A549 (cell line): ENCODE results near the gene ZNF69. TPM values are rescaled to one million over a fixed set of nuclear protein-coding genes. Genes with fewer than 3 reads are reported as not detected.
"Not testable (repeated sequence)": the region's sequence is repeated elsewhere in the genome, so short reads cannot be mapped to it uniquely, and the experiment has no call there.

Experiments
- ATAC-seq, 2 experiments: fragments of 200-7000 bp in 1 of 2; fragments of >200 bp in 1 of 2; cut with Nextera tagmentation in 1 of 2; cut with Tn5 transposase in 1 of 2; 3 replicates each; pipeline versions ENCODE4 v1.8.0 to v1.9.1; 2018 to 2020; ENCODE audit warnings: mild to moderate bottlenecking in 1 of 2, moderate library complexity in 1 of 2
- CTCF ChIA-PET: fragments of 300-600 bp; sonication (Branson Sonifier 250); formaldehyde crosslinking; extraction: SDS; loops from one replicate; lab custom pipeline; 2021; ENCODE audit warnings: antibody characterized with exemption, inconsistent platforms; lab: Yijun Ruan, JAX
- POLR2A ChIA-PET: fragments of 350-600 bp; formaldehyde crosslinking; extraction: SDS; loops from one replicate; lab custom pipeline; 2021; ENCODE audit warnings: antibody characterized with exemption, inconsistent platforms; lab: Yijun Ruan, JAX
- DNase-seq, 2 experiments: peaks; one replicate each; pipeline versions ENCODE4 v3.0.0 to v3.0.0-alpha.2; 2011 to 2016; ENCODE audit warnings: low read depth in 1 of 2, low spot score in 1 of 2
- FAIRE-seq: peaks from 2 replicates; lab custom pipeline; 2011; peaks lifted over from hg19 to GRCh38; lab: Jason Lieb, UNC
- H3K27ac ChIP-seq, 2 experiments: fragments of >200 bp; sonication (Bioruptor Twin); formaldehyde crosslinking; 3 replicates each; pipeline ENCODE4 v1.5.1; 2016 to 2017
- H3K4me1 ChIP-seq: fragments of >200 bp; sonication (Bioruptor Twin); formaldehyde crosslinking; 3 replicates; pipeline ENCODE4 v1.6.1; 2016
- H3K4me2 ChIP-seq: fragments of >200 bp; sonication (Bioruptor Twin); formaldehyde crosslinking; 3 replicates; pipeline ENCODE4 v1.6.1; 2016
- H3K4me3 ChIP-seq: fragments of >200 bp; sonication (Bioruptor Twin); formaldehyde crosslinking; 3 replicates; pipeline ENCODE4 v1.5.1; 2016
- H3K9me3 ChIP-seq: fragments of >200 bp; sonication (Bioruptor Twin); formaldehyde crosslinking; 3 replicates; pipeline ENCODE4 v1.6.1; 2016
- ATOH8 ChIP-seq: fragments of 250-450 bp; sonication (Bioruptor Pico); IDR thresholded peaks from 2 replicates; pipeline ENCODE4 v1.5.0; 2020; ENCODE audit warnings: low read depth, mild to moderate bottlenecking, moderate library complexity
- BHLHE40 ChIP-seq: IDR thresholded peaks from 2 replicates; pipeline ENCODE4 v1.6.1; 2012; ENCODE audit warnings: low read depth, low read length, inconsistent platforms
- CBX2 ChIP-seq: fragments of 200-600 bp; sonication (generic); IDR thresholded peaks from 2 replicates; pipeline ENCODE4 v1.6.1; 2016; ENCODE audit warnings: low read depth, mild to moderate bottlenecking, borderline replicate concordance
- CHD2 ChIP-seq: fragments of 150-350 bp; IDR thresholded peaks from 2 replicates; pipeline ENCODE4 v1.6.1; 2014; ENCODE audit warnings: low read length; ENCODE audit not compliant: partially characterized antibody
- EHF ChIP-seq: fragments of 250-450 bp; sonication (Bioruptor Pico); IDR thresholded peaks from 2 replicates; pipeline ENCODE4 v1.5.0; 2020; ENCODE audit warnings: mild to moderate bottlenecking
- FOSL2 ChIP-seq, 2 experiments: fragments of 450-650 bp in 1 of 2; fragments of >200 bp in 1 of 2; sonication (Bioruptor Twin) in 1 of 2; formaldehyde crosslinking; IDR thresholded peaks; 2 replicates each; pipeline versions ENCODE4 v1.5.0 to v1.6.1; 2016 to 2020; ENCODE audit warnings: mild to moderate bottlenecking in 1 of 2, moderate library complexity in 1 of 2
- FOXS1 ChIP-seq: fragments of 250-450 bp; sonication (Bioruptor Pico); IDR thresholded peaks from 2 replicates; pipeline ENCODE4 v1.5.0; 2020; ENCODE audit warnings: mild to moderate bottlenecking, moderate library complexity
- GATA3 ChIP-seq: IDR thresholded peaks from 2 replicates; pipeline ENCODE4 v1.6.1; 2012; ENCODE audit warnings: borderline replicate concordance
- HOXB5 ChIP-seq: fragments of 250-450 bp; sonication (Bioruptor Pico); IDR thresholded peaks from 2 replicates; pipeline ENCODE4 v1.5.0; 2020; ENCODE audit warnings: mild to moderate bottlenecking, moderate library complexity
- KDM1A ChIP-seq: fragments of 200-600 bp; sonication (generic); IDR thresholded peaks from 2 replicates; pipeline ENCODE4 v1.6.1; 2016; ENCODE audit warnings: low read depth, mild to moderate bottlenecking
- MAFK ChIP-seq: fragments of 450-650 bp; IDR thresholded peaks from 2 replicates; pipeline ENCODE4 v1.6.1; 2014; ENCODE audit not compliant: partially characterized antibody
- MAZ ChIP-seq: fragments of 150-350 bp; IDR thresholded peaks from 2 replicates; pipeline ENCODE4 v1.6.1; 2014; ENCODE audit warnings: antibody characterized with exemption, low read depth, low read length, borderline replicate concordance
- MYC ChIP-seq: IDR thresholded peaks from 2 replicates; pipeline ENCODE4 v1.6.1; 2012; ENCODE audit warnings: mild to moderate bottlenecking, inconsistent platforms, low read length, improper control_type of control experiment, borderline replicate concordance
- NFE2L2 ChIP-seq: fragments of 150-350 bp; conservative IDR thresholded peaks from 2 replicates; pipeline ENCODE4 v1.6.1; 2014; ENCODE audit warnings: low read length
- NR3C1 ChIP-seq: fragments of >200 bp; sonication (Bioruptor Twin); formaldehyde crosslinking; IDR thresholded peaks from 3 replicates; pipeline ENCODE4 v1.6.1; 2017
- PBX3 ChIP-seq: IDR thresholded peaks from 2 replicates; pipeline ENCODE4 v1.6.1; 2012
- PHF8 ChIP-seq: fragments of 200-600 bp; sonication (generic); IDR thresholded peaks from 2 replicates; pipeline ENCODE4 v1.6.1; 2016; ENCODE audit warnings: low read depth, mild to moderate bottlenecking, antibody characterized with exemption, moderate library complexity, borderline replicate concordance
- POLR2AphosphoS2 ChIP-seq: conservative IDR thresholded peaks from 2 replicates; pipeline ENCODE4 v1.6.1; 2012; ENCODE audit warnings: low read length, improper control_type of control experiment, inconsistent platforms
- RNF2 ChIP-seq: fragments of 200-600 bp; sonication (generic); IDR thresholded peaks from 2 replicates; pipeline ENCODE4 v1.6.1; 2016; ENCODE audit warnings: low read depth, mild to moderate bottlenecking, antibody characterized with exemption, moderate library complexity, borderline replicate concordance
- SREBF2 ChIP-seq: fragments of 450-650 bp; IDR thresholded peaks from 2 replicates; pipeline ENCODE4 v1.6.1; 2014; ENCODE audit warnings: mild to moderate bottlenecking, moderate library complexity
- TP53 ChIP-seq: fragments of 250-450 bp; sonication (Bioruptor Pico); IDR thresholded peaks from 2 replicates; pipeline ENCODE4 v1.5.0; 2021; ENCODE audit warnings: mild to moderate bottlenecking, moderate library complexity
- ZC3H11A ChIP-seq: fragments of 450-650 bp; IDR thresholded peaks from 2 replicates; pipeline ENCODE4 v1.6.1; 2014; ENCODE audit warnings: antibody characterized with exemption, mild to moderate bottlenecking
- ZFP36 ChIP-seq: fragments of 450-650 bp; IDR thresholded peaks from 2 replicates; pipeline ENCODE4 v1.6.1; 2014; ENCODE audit warnings: borderline replicate concordance; ENCODE audit not compliant: partially characterized antibody
- WGBS: methylation state at CpG from one replicate; pipeline ENCODE4 v1.1.6; 2017; ENCODE audit errors: missing lambda C conversion rate; 5-methylcytosine and 5-hydroxymethylcytosine counted together
- polyA minus RNA-seq: library from RNA; depleted of rRNA, polyadenylated mRNA; stranded (reverse); fragments of >200 nt; gene quantifications from 2 replicates; pipeline ENCODE4 v1.2.3, GENCODE V29; 2011; rRNA and poly(A)+ RNA removed
- polyA plus RNA-seq, 4 experiments: library from polyadenylated mRNA; depleted of rRNA in 3 of 4; stranded (reverse); fragments of >200 nt; fragmentation: RNase III in 1 of 4; extraction: RNeasy Plus Mini Kit Qiagen cat#74134 plus additional on column Dnase treatment in 1 of 4; gene quantifications; 2 replicates in 3 of 4; 3 replicates in 1 of 4; pipeline ENCODE4 v1.2.3, GENCODE V29; 2011 to 2017

The ZNF69 gene
- polyA plus RNA-seq (2011; rRNA removed) = not detected in 2 replicates
- polyA plus RNA-seq (2012; cell fraction: cytosol; rRNA removed) = not detected in 2 replicates
- polyA plus RNA-seq (2012; cell fraction: nucleus; rRNA removed) = not detected in 2 replicates
- not detected in 3 replicates for polyA plus RNA-seq (2017; fragmentation: RNase III; extraction: RNeasy Plus Mini Kit Qiagen cat#74134 plus additional on column Dnase treatment)
- polyA minus RNA-seq = not detected in 2 replicates

- no peak within 1 kb of the TSS for H3K4me3 ChIP-seq
These were observed at the start of gene ZNF69 for GRCh38 chr19:11887611-11888531. Gene ZNF69 (plus strand): TSS chr19:11887782. CDS start chr19:11887924, 142 bp downstream.

GRCh38 chr19:11843722-11844121, 43.9 kb upstream of the ZNF69 start:
- CTCF ChIA-PET = no interaction called here
- H3K9me3 ChIP-seq = no peaks in the 10 kb centered on the region
- DNase-seq (no peak), ATAC-seq (no peak), FAIRE-seq (no peak)
- POLR2A ChIA-PET = no interaction called here
- H3K4me2 ChIP-seq = no peak overlapping the region
- 0% methylated on average over 2 of the region's 2 CpGs for WGBS
- no peak overlapping the region for H3K4me3 ChIP-seq
- H3K27ac ChIP-seq = no peak overlapping the region
- TF ChIP-seq MAZ (no peak), KDM1A (no peak), RNF2 (no peak), BHLHE40 (no peak), MAFK (no peak), CBX2 (no peak), SREBF2 (no peak), TP53 (CRISPR knock-in tag) (no peak), ZC3H11A (no peak), FOSL2 (IDR thresholded peaks at IDR 0.05) (no peak), FOSL2 (CRISPR knock-in tag; IDR thresholded peaks at IDR 0.05) (no peak), MYC (no peak)
- no peaks in the 10 kb centered on the region for H3K4me1 ChIP-seq

More at GRCh38 chr19:11887611-11888531, at the start of gene ZNF69:
- no peak within 1 kb of the TSS for H3K27ac ChIP-seq
- H3K4me2 ChIP-seq = no peak within 1 kb of the TSS
- TF ChIP-seq GATA3 = no peak
- ATAC-seq (no peak), DNase-seq (no peak), FAIRE-seq (no peak)
- ChIA-PET CTCF (interaction anchor here (0.6 kb wide), 1 partner anchor 1498 kb away, joined by 4 read pairs; no protein-coding TSS in a partner anchor), POLR2A (no interaction called here)
- H3K9me3 ChIP-seq = no peaks in the 10 kb centered on the region
- no peaks in the 10 kb centered on the region for H3K4me1 ChIP-seq
- 36% methylated on average over 16 of the region's 56 CpGs for WGBS

- H3K9me3 ChIP-seq, H3K4me1 ChIP-seq, FAIRE-seq, CTCF ChIA-PET, POLR2A ChIA-PET, H3K4me2 ChIP-seq, DNase-seq, H3K4me3 ChIP-seq, H3K27ac ChIP-seq, ATAC-seq: not testable (repeated sequence)
- 4% methylated on average over 5 of the region's 6 CpGs for WGBS
These were observed 40.0 kb upstream of the ZNF69 start for GRCh38 chr19:11847615-11848014.

DNA sequence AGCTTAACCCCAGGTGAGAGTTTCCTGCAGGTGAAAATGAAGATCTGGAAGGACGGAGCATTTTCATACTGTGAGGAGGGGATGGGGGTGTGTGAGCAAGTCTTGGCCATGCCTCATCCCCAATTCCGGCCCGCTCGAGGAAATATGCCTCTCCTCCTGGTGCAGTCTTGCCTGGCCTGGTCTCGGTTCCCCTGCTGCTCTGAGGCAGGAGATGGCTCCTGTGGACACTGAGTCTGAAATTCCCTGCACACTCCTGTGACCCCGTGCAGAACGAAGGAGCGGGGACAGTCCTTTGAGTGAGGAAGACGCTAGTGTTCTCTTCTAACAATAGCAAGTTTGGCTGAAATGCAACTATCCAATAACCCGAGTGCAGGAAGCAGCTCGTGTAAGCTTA, 39.4 kb upstream of the ZNF69 start:
- DNase-seq (no peak), ATAC-seq (no peak), FAIRE-seq (no peak)
- 27% methylated on average over 8 of the region's 11 CpGs for WGBS
- Histone ChIP-seq H3K4me1 (no peaks in the 10 kb centered on the region), H3K27ac (no peak overlapping the region), H3K4me2 (no peak overlapping the region), H3K4me3 (no peak overlapping the region), H3K9me3 (no peaks in the 10 kb centered on the region)
- TF ChIP-seq NR3C1 (no peak), ZFP36 (no peak), EHF (CRISPR knock-in tag) (no peak), POLR2AphosphoS2 (no peak), FOSL2 (IDR thresholded peaks at IDR 0.05) (no peak), FOSL2 (CRISPR knock-in tag; IDR thresholded peaks at IDR 0.05) (no peak), PBX3 (no peak), PHF8 (no peak), ATOH8 (CRISPR knock-in tag) (no peak), ZC3H11A (no peak), RNF2 (no peak), FOXS1 (CRISPR knock-in tag) (no peak), TP53 (CRISPR knock-in tag) (no peak), CHD2 (no peak), NFE2L2 (no peak), HOXB5 (CRISPR knock-in tag) (no peak)
- POLR2A ChIA-PET = no interaction called here
- CTCF ChIA-PET = no interaction called here
